Trophoblast cell (in vitro differentiated cells and primary cell): ENCODE results near the gene PRKAR1A.

Source experiments
- DNase-seq, 2 donors: peaks; one replicate each; pipeline ENCODE4 v3.0.0-alpha.2; 2016
- H2AFZ ChIP-seq: 2 replicates; pipeline ENCODE4 v1.6.1; 2013; ENCODE audit warnings: low read length, moderate library complexity, mild to moderate bottlenecking; ENCODE audit not compliant: insufficient read depth, poor library complexity
- H2AK5ac ChIP-seq: 2 replicates; pipeline ENCODE4 v1.6.1; 2013; ENCODE audit warnings: mild to moderate bottlenecking, low read length
- H2BK120ac ChIP-seq: 2 replicates; pipeline ENCODE4 v1.6.1; 2013; ENCODE audit warnings: low read length, mild to moderate bottlenecking, moderate library complexity; ENCODE audit not compliant: insufficient read depth, poor library complexity
- H2BK12ac ChIP-seq: 2 replicates; pipeline ENCODE4 v1.6.1; 2013; ENCODE audit warnings: mild to moderate bottlenecking, low read length, moderate library complexity
- H2BK5ac ChIP-seq: 2 replicates; pipeline ENCODE4 v1.6.1; 2013; ENCODE audit warnings: low read length, low read depth, moderate library complexity, mild to moderate bottlenecking; ENCODE audit not compliant: poor library complexity
- H3K14ac ChIP-seq: 2 replicates; pipeline ENCODE4 v1.6.1; 2013; ENCODE audit warnings: mild to moderate bottlenecking, low read length
- H3K18ac ChIP-seq: 2 replicates; pipeline ENCODE4 v1.6.1; 2013; ENCODE audit warnings: mild to moderate bottlenecking, low read length
- H3K23ac ChIP-seq: 2 replicates; pipeline ENCODE4 v1.6.1; 2013; ENCODE audit warnings: low read length
- H3K27ac ChIP-seq: 2 replicates; pipeline ENCODE4 v1.5.1; 2013; ENCODE audit warnings: low read depth, mild to moderate bottlenecking, inconsistent platforms, low read length, moderate library complexity
- H3K27me3 ChIP-seq: 2 replicates; pipeline ENCODE4 v1.6.1; 2013; ENCODE audit warnings: inconsistent platforms, mild to moderate bottlenecking, low read length, moderate library complexity; ENCODE audit not compliant: insufficient read depth
- H3K36me3 ChIP-seq, 2 experiments: 1 replicate in 1 of 2; 2 replicates in 1 of 2; pipeline ENCODE4 v1.6.1; 2013; ENCODE audit warnings: low read length in 2 of 2, mild to moderate bottlenecking in 2 of 2, moderate library complexity in 1 of 2; ENCODE audit not compliant: insufficient read depth in 2 of 2, control insufficient read depth in 1 of 2
- H3K4ac ChIP-seq: 2 replicates; pipeline ENCODE4 v1.6.1; 2013; ENCODE audit warnings: low read depth, mild to moderate bottlenecking, low read length, moderate library complexity
- H3K4me1 ChIP-seq, 2 experiments: 1 replicate in 1 of 2; 2 replicates in 1 of 2; pipeline ENCODE4 v1.6.1; 2013; ENCODE audit warnings: low read length in 2 of 2, mild to moderate bottlenecking in 2 of 2, moderate library complexity in 1 of 2; ENCODE audit not compliant: insufficient read depth in 2 of 2, control insufficient read depth in 1 of 2
- H3K4me2 ChIP-seq: 2 replicates; pipeline ENCODE4 v1.6.1; 2013; ENCODE audit warnings: inconsistent platforms, mild to moderate bottlenecking, low read length, moderate library complexity
- H3K4me3 ChIP-seq: 2 replicates; pipeline ENCODE4 v1.5.1; 2013; ENCODE audit warnings: mild to moderate bottlenecking, low read depth, low read length, inconsistent platforms
- H3K79me1 ChIP-seq: one replicate; pipeline ENCODE4 v1.6.1; 2013; ENCODE audit warnings: low read length
- H3K79me2 ChIP-seq: 2 replicates; pipeline ENCODE4 v1.6.1; 2013; ENCODE audit warnings: low read length, mild to moderate bottlenecking; ENCODE audit not compliant: control insufficient read depth, insufficient read depth, poor library complexity
- H3K9ac ChIP-seq: 2 replicates; pipeline ENCODE4 v1.6.1; 2013; ENCODE audit warnings: mild to moderate bottlenecking, low read length
- H3K9me3 ChIP-seq: 2 replicates; pipeline ENCODE4 v1.6.1; 2013; ENCODE audit warnings: low read depth, mild to moderate bottlenecking, control low read depth, inconsistent platforms, low read length; ENCODE audit not compliant: insufficient read depth
- H4K12ac ChIP-seq: 2 replicates; pipeline ENCODE4 v1.6.1; 2013; ENCODE audit warnings: low read depth, mild to moderate bottlenecking, low read length, moderate library complexity
- H4K8ac ChIP-seq: 2 replicates; pipeline ENCODE4 v1.6.1; 2013; ENCODE audit warnings: low read depth, mild to moderate bottlenecking, low read length, moderate library complexity
- H4K91ac ChIP-seq: one replicate; pipeline ENCODE4 v1.6.1; 2013; ENCODE audit warnings: low read depth, mild to moderate bottlenecking, low read length, moderate library complexity
- WGBS: extraction: QIAGEN DNeasy Blood & Tissue Kit; methylation state at CpG from one replicate; pipeline ENCODE4 v1.1.7; 2013; ENCODE audit warnings: missing lambda C conversion rate; ENCODE audit not compliant: insufficient read length, insufficient coverage; ENCODE audit errors: extremely low coverage; 5-methylcytosine and 5-hydroxymethylcytosine counted together

PRKAR1A gene

GRCh38 chr17:68535922-68536321 lies 23.7 kb downstream of the PRKAR1A start:
- Histone ChIP-seq H3K9ac (no peak overlapping the region), H4K8ac (no peak overlapping the region), H4K12ac (no peak overlapping the region), H3K23ac (no peak overlapping the region), H2BK12ac (no peak overlapping the region), H4K91ac (no peak overlapping the region), H3K27ac (no peak overlapping the region), H3K27me3 (no peaks in the 10 kb centered on the region), H3K79me1 (no peaks in the 10 kb centered on the region), H3K14ac (no peak overlapping the region), H3K4me2 (no peak overlapping the region), H2BK120ac (no peak overlapping the region), H3K4ac (no peak overlapping the region), H3K4me1 (no peaks in the 10 kb centered on the region), H3K18ac (no peak overlapping the region), H3K9me3 (no peaks in the 10 kb centered on the region), H3K79me2 (no peaks in the 10 kb centered on the region), H2AFZ (no peak overlapping the region), H2AK5ac (no peak overlapping the region), H3K4me3 (no peak overlapping the region), H2BK5ac (no peak overlapping the region), H3K36me3 (peaks cover 31 to 40% of the 10 kb centered on the region in 2 experiments)
- no CpG with 5 or more reads among the region's 3 CpGs for WGBS
- no peak for DNase-seq

DNA sequence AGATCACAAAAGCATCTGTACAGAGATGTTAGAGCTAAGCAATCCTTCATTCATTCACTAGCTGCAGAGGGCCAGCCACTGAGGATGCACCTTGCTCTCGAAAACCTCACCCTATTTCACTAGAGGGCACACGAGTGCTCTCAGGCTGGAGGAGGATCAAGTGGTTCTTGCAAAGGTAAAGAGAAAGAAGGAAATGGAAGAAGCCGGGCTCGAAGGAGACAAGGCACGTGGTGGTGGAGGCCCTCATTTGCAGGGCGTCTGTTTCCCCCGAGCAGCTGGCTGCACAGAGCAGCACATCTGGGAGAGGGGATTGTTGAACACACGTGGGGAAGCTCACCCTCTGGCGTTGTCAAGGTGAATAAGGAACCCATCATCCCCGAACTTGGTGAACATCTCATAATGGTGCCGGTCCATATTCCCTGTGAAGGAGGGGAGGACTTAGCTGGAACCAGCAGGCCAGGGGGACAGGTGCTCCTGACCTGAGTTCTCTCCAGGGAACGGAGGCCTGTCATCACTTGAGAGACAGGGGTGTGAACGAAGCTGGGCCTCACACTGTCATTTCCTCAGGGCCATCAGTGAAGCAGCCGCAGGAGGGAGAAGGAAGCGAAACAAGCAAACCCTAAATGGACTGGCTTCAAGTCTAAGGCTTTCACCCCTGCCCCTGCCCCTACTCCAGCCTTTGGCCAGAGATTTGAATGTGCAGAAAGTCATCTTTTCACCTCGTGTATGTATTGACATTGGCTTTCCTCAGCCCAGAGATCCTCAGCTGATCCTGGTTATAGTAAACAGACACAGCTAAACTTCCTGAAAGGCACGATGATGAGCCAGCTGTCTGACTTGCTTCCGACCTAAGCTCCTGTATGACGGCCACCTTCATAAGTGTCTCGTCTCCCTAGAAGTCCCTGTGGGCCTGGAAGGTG lies 27.6 kb downstream of the PRKAR1A start:
- Histone ChIP-seq H3K79me2 (no peaks in the 10 kb centered on the region), H3K14ac (no peak overlapping the region), H3K27me3 (no peaks in the 10 kb centered on the region), H3K9ac (no peak overlapping the region), H2AFZ (no peak overlapping the region), H4K12ac (no peak overlapping the region), H4K8ac (no peak overlapping the region), H3K36me3 (peaks cover 36 to 53% of the 10 kb centered on the region in 2 experiments), H3K9me3 (peaks cover 1% of the 10 kb centered on the region), H3K18ac (no peak overlapping the region), H3K4ac (no peak overlapping the region), H3K27ac (no peak overlapping the region), H3K79me1 (no peaks in the 10 kb centered on the region), H3K23ac (no peak overlapping the region), H2BK5ac (no peak overlapping the region), H3K4me3 (no peak overlapping the region), H4K91ac (no peak overlapping the region), H2BK120ac (no peak overlapping the region), H3K4me2 (no peak overlapping the region), H2AK5ac (no peak overlapping the region), H2BK12ac (no peak overlapping the region), H3K4me1 (no peaks in the 10 kb centered on the region)
- no CpG with 5 or more reads among the region's 20 CpGs for WGBS
- peak; percentile 41 to 65 for DNase-seq

DNA sequence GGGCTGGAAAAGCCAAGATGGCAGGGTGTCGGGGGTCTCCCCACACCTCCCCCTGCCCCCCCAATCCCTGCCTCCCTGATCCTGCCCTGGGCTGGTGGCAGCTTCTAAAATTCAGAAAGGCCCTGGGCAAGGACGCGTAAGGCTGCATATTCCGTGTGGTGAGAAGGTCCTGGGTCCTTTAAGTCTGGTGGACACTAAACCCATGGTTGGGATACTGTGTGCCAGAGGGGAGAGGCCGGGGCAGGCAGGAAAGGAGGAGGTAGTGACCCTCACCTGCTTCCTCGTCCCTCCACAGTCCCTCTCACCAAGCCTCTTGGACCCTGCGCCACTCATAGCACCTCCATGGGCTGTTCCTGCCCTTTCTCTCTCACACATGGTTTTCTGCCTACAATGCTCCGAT lies 28.8 kb downstream of the PRKAR1A start:
- H2BK12ac ChIP-seq: no peak overlapping the region
- H2AFZ ChIP-seq: no peak overlapping the region

DNA sequence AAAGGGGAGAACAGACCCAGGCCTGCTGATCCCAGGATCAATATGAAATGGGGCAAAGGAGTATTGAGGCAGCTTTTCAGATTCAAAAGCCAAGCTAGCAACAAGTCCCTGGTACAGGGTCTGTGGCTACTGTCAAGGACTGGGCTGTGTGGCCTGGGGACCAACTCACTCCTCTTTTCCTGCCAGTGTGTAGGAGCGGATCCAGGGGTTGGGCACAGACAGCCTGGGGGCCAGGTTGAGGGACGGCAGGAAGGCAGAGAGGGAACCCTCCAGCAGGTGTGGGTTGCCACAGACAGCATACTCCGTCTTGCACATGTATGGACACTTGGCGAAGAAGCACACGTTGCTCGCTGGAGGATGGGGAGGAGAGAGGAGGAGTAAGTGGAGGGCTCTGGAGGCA lies 29.6 kb downstream of the PRKAR1A start:
- Histone ChIP-seq H3K23ac (no peak overlapping the region), H2BK120ac (no peak overlapping the region), H2AK5ac (no peak overlapping the region), H3K18ac (no peak overlapping the region), H3K27me3 (no peaks in the 10 kb centered on the region), H3K4me3 (peak overlapping the region; percentile 10), H3K4ac (no peak overlapping the region), H4K91ac (no peak overlapping the region), H3K79me1 (no peaks in the 10 kb centered on the region), H2BK5ac (no peak overlapping the region), H4K8ac (no peak overlapping the region), H3K9ac (no peak overlapping the region), H3K27ac (no peak overlapping the region), H2BK12ac (no peak overlapping the region), H2AFZ (no peak overlapping the region), H3K14ac (no peak overlapping the region), H3K4me2 (no peak overlapping the region), H4K12ac (no peak overlapping the region), H3K79me2 (no peaks in the 10 kb centered on the region), H3K36me3 (peaks cover 32 to 47% of the 10 kb centered on the region in 2 experiments), H3K9me3 (peaks cover 1% of the 10 kb centered on the region), H3K4me1 (no peaks in the 10 kb centered on the region)
- DNase-seq: no peak
- WGBS: no CpG with 5 or more reads among the region's 6 CpGs

More for the DNA sequence above, 28.8 kb downstream of the PRKAR1A start:
- no peak overlapping the region for H3K18ac ChIP-seq
- H4K91ac ChIP-seq: no peak overlapping the region
- H3K4me3 ChIP-seq: no peak overlapping the region
- H3K9me3 ChIP-seq: peaks cover 1% of the 10 kb centered on the region
- H3K4me2 ChIP-seq: no peak overlapping the region
- H3K79me1 ChIP-seq: no peaks in the 10 kb centered on the region
- no peak overlapping the region for H3K4ac ChIP-seq
- no peak overlapping the region for H2AK5ac ChIP-seq
- no peak overlapping the region for H4K12ac ChIP-seq
- no peak overlapping the region for H3K14ac ChIP-seq
- H2BK5ac ChIP-seq: no peak overlapping the region
- no CpG with 5 or more reads among the region's 8 CpGs for whole genome bisulfite sequencing
- no peak overlapping the region for H4K8ac ChIP-seq
- H3K27me3 ChIP-seq: no peaks in the 10 kb centered on the region
- H3K23ac ChIP-seq: no peak overlapping the region
- no peaks in the 10 kb centered on the region for H3K79me2 ChIP-seq
- no peak overlapping the region for H2BK120ac ChIP-seq
- no peak overlapping the region for H3K27ac ChIP-seq
- no peaks in the 10 kb centered on the region for H3K4me1 ChIP-seq
- peaks cover 34 to 50% of the 10 kb centered on the region in 2 experiments for H3K36me3 ChIP-seq
- no peak overlapping the region for H3K9ac ChIP-seq
- DNase-seq: no peak
